Measurements from ENCODE around the gene CFC1.
A peak's percentile ranks its signal among the peaks of the same experiment; 100 is the strongest.
"Not testable (repeated sequence)": the region's sequence is repeated elsewhere in the genome, so short reads cannot be mapped to it uniquely, and the experiment has no call there.

The CFC1 gene

GRCh38 chr2:130599393-130599792 lies at the start of gene CFC1:
CFC1 (minus strand) TSS chr2:130599575; CDS start chr2:130599287, 288 bp downstream.
- DNase-seq = not testable (repeated sequence)

GRCh38 chr2:130641688-130642087 lies 42.3 kb upstream of the CFC1 start:
- not testable (repeated sequence) for DNase-seq

GRCh38 chr2:130638973-130639372 lies 39.6 kb upstream of the CFC1 start:
- not testable (repeated sequence) for DNase-seq

- DNase-seq = not testable (repeated sequence)
These were observed 29.6 kb upstream of the CFC1 start for GRCh38 chr2:130628784-130629475.

- not testable (repeated sequence) for DNase-seq
These were observed 11.8 kb upstream of the CFC1 start, which contains the start of gene POTEJ for GRCh38 chr2:130611140-130611539. POTEJ (plus strand) TSS chr2:130611440; CDS start chr2:130611533, 93 bp downstream.

- DNase-seq = not testable (repeated sequence)
These were observed 11.1 kb upstream of the CFC1 start for GRCh38 chr2:130610486-130610885.

- not testable (repeated sequence) for DNase-seq
These were observed 9.9 kb upstream of the CFC1 start for GRCh38 chr2:130609002-130609920.

- DNase-seq = not testable (repeated sequence)
These were observed 9.1 kb upstream of the CFC1 start for GRCh38 chr2:130608276-130609001.

- not testable (repeated sequence) for DNase-seq
These were observed 2.4 kb upstream of the CFC1 start for GRCh38 chr2:130601648-130602302.

- not testable (repeated sequence) for DNase-seq
These were observed 551 bp upstream of the CFC1 start for GRCh38 chr2:130599926-130600325.

- DNase-seq = not testable (repeated sequence)
These were observed 912 bp downstream of the CFC1 start for GRCh38 chr2:130598463-130598862.

GRCh38 chr2:130597994-130598393 lies 1.4 kb downstream of the CFC1 start:
- not testable (repeated sequence) for DNase-seq

- DNase-seq = not testable (repeated sequence)
These were observed 2.6 kb downstream of the CFC1 start for GRCh38 chr2:130596757-130597156.

- not testable (repeated sequence) for DNase-seq
These were observed 5.4 kb downstream of the CFC1 start for GRCh38 chr2:130594011-130594410.

- DNase-seq = not testable (repeated sequence)
These were observed 6.5 kb downstream of the CFC1 start for GRCh38 chr2:130592791-130593414.

- DNase-seq = not testable (repeated sequence)
These were observed 8.5 kb downstream of the CFC1 start for GRCh38 chr2:130590842-130591359.

- not testable (repeated sequence) for DNase-seq
These were observed 9.1 kb downstream of the CFC1 start for GRCh38 chr2:130590170-130590841.

GRCh38 chr2:130588688-130589458 lies 10.5 kb downstream of the CFC1 start:
- peak; percentile 1 to 11 for DNase-seq

GRCh38 chr2:130584726-130585125 lies 14.6 kb downstream of the CFC1 start:
- not testable (repeated sequence) for DNase-seq

GRCh38 chr2:130583582-130583981 lies 15.8 kb downstream of the CFC1 start:
- DNase-seq = not testable (repeated sequence)

Measured in stimulated activated CD4-positive, alpha-beta T cell treated with anti-CD3 and anti-CD28 coated beads, Interleukin-2, amount 100 ng/mL, for 48 hours (primary cell).